Trophoblast cell (in vitro differentiated cells and primary cell): ENCODE results near the gene NEGR1.

ENCODE experiments used
- DNase-seq, 2 donors: peaks; one replicate each; pipeline ENCODE4 v3.0.0-alpha.2; 2016
- H2AFZ ChIP-seq: 2 replicates; pipeline ENCODE4 v1.6.1; 2013; ENCODE audit warnings: low read length, moderate library complexity, mild to moderate bottlenecking; ENCODE audit not compliant: insufficient read depth, poor library complexity
- H2AK5ac ChIP-seq: 2 replicates; pipeline ENCODE4 v1.6.1; 2013; ENCODE audit warnings: mild to moderate bottlenecking, low read length
- H2BK120ac ChIP-seq: 2 replicates; pipeline ENCODE4 v1.6.1; 2013; ENCODE audit warnings: low read length, mild to moderate bottlenecking, moderate library complexity; ENCODE audit not compliant: insufficient read depth, poor library complexity
- H2BK12ac ChIP-seq: 2 replicates; pipeline ENCODE4 v1.6.1; 2013; ENCODE audit warnings: mild to moderate bottlenecking, low read length, moderate library complexity
- H2BK5ac ChIP-seq: 2 replicates; pipeline ENCODE4 v1.6.1; 2013; ENCODE audit warnings: low read length, low read depth, moderate library complexity, mild to moderate bottlenecking; ENCODE audit not compliant: poor library complexity
- H3K14ac ChIP-seq: 2 replicates; pipeline ENCODE4 v1.6.1; 2013; ENCODE audit warnings: mild to moderate bottlenecking, low read length
- H3K18ac ChIP-seq: 2 replicates; pipeline ENCODE4 v1.6.1; 2013; ENCODE audit warnings: mild to moderate bottlenecking, low read length
- H3K23ac ChIP-seq: 2 replicates; pipeline ENCODE4 v1.6.1; 2013; ENCODE audit warnings: low read length
- H3K27ac ChIP-seq: 2 replicates; pipeline ENCODE4 v1.5.1; 2013; ENCODE audit warnings: low read depth, mild to moderate bottlenecking, inconsistent platforms, low read length, moderate library complexity
- H3K27me3 ChIP-seq: 2 replicates; pipeline ENCODE4 v1.6.1; 2013; ENCODE audit warnings: inconsistent platforms, mild to moderate bottlenecking, low read length, moderate library complexity; ENCODE audit not compliant: insufficient read depth
- H3K36me3 ChIP-seq, 2 experiments: 1 replicate in 1 of 2; 2 replicates in 1 of 2; pipeline ENCODE4 v1.6.1; 2013; ENCODE audit warnings: low read length in 2 of 2, mild to moderate bottlenecking in 2 of 2, moderate library complexity in 1 of 2; ENCODE audit not compliant: insufficient read depth in 2 of 2, control insufficient read depth in 1 of 2
- H3K4ac ChIP-seq: 2 replicates; pipeline ENCODE4 v1.6.1; 2013; ENCODE audit warnings: low read depth, mild to moderate bottlenecking, low read length, moderate library complexity
- H3K4me1 ChIP-seq, 2 experiments: 1 replicate in 1 of 2; 2 replicates in 1 of 2; pipeline ENCODE4 v1.6.1; 2013; ENCODE audit warnings: low read length in 2 of 2, mild to moderate bottlenecking in 2 of 2, moderate library complexity in 1 of 2; ENCODE audit not compliant: insufficient read depth in 2 of 2, control insufficient read depth in 1 of 2
- H3K4me2 ChIP-seq: 2 replicates; pipeline ENCODE4 v1.6.1; 2013; ENCODE audit warnings: inconsistent platforms, mild to moderate bottlenecking, low read length, moderate library complexity
- H3K4me3 ChIP-seq: 2 replicates; pipeline ENCODE4 v1.5.1; 2013; ENCODE audit warnings: mild to moderate bottlenecking, low read depth, low read length, inconsistent platforms
- H3K79me1 ChIP-seq: one replicate; pipeline ENCODE4 v1.6.1; 2013; ENCODE audit warnings: low read length
- H3K79me2 ChIP-seq: 2 replicates; pipeline ENCODE4 v1.6.1; 2013; ENCODE audit warnings: low read length, mild to moderate bottlenecking; ENCODE audit not compliant: control insufficient read depth, insufficient read depth, poor library complexity
- H3K9ac ChIP-seq: 2 replicates; pipeline ENCODE4 v1.6.1; 2013; ENCODE audit warnings: mild to moderate bottlenecking, low read length
- H3K9me3 ChIP-seq: 2 replicates; pipeline ENCODE4 v1.6.1; 2013; ENCODE audit warnings: low read depth, mild to moderate bottlenecking, control low read depth, inconsistent platforms, low read length; ENCODE audit not compliant: insufficient read depth
- H4K12ac ChIP-seq: 2 replicates; pipeline ENCODE4 v1.6.1; 2013; ENCODE audit warnings: low read depth, mild to moderate bottlenecking, low read length, moderate library complexity
- H4K8ac ChIP-seq: 2 replicates; pipeline ENCODE4 v1.6.1; 2013; ENCODE audit warnings: low read depth, mild to moderate bottlenecking, low read length, moderate library complexity
- H4K91ac ChIP-seq: one replicate; pipeline ENCODE4 v1.6.1; 2013; ENCODE audit warnings: low read depth, mild to moderate bottlenecking, low read length, moderate library complexity
- WGBS: extraction: QIAGEN DNeasy Blood & Tissue Kit; methylation state at CpG from one replicate; pipeline ENCODE4 v1.1.7; 2013; ENCODE audit warnings: missing lambda C conversion rate; ENCODE audit not compliant: insufficient read length, insufficient coverage; ENCODE audit errors: extremely low coverage; 5-methylcytosine and 5-hydroxymethylcytosine counted together

NEGR1 gene

DNA sequence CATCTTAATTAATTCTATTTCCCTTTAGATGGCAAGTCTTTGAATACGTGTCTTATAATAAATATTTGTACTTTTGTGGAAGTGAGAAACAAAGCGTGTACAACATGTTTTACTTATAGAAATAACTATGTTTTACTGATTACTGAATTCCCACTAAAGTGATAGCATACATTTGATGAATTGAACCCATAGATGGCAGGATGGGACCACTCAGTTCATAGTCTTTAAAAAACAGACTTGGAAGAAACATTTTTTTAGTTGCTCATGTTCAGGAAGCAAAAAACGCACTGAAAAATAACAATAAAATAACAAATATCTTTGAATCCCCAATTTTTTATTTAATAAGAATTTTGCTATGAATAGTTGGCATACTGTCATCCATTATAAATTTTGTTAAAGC, 694.4 kb downstream of the NEGR1 start:
- Histone ChIP-seq H3K4ac (no peak overlapping the region), H3K4me1 (no peaks in the 10 kb centered on the region), H2BK12ac (no peak overlapping the region), H3K4me3 (no peak overlapping the region), H3K79me2 (no peaks in the 10 kb centered on the region), H2BK5ac (no peak overlapping the region), H3K9me3 (no peaks in the 10 kb centered on the region), H3K4me2 (no peak overlapping the region), H3K27ac (no peak overlapping the region), H4K91ac (no peak overlapping the region), H2AFZ (no peak overlapping the region), H2BK120ac (no peak overlapping the region), H3K36me3 (no peaks in the 10 kb centered on the region), H2AK5ac (no peak overlapping the region), H4K8ac (no peak overlapping the region), H3K23ac (no peak overlapping the region), H3K14ac (no peak overlapping the region), H3K27me3 (no peaks in the 10 kb centered on the region), H3K9ac (no peak overlapping the region), H4K12ac (no peak overlapping the region), H3K79me1 (no peaks in the 10 kb centered on the region), H3K18ac (no peak overlapping the region)
- WGBS = no CpG with 5 or more reads among the region's 3 CpGs
- peak in 1 of 2 donors; percentile 7 for DNase-seq

DNA sequence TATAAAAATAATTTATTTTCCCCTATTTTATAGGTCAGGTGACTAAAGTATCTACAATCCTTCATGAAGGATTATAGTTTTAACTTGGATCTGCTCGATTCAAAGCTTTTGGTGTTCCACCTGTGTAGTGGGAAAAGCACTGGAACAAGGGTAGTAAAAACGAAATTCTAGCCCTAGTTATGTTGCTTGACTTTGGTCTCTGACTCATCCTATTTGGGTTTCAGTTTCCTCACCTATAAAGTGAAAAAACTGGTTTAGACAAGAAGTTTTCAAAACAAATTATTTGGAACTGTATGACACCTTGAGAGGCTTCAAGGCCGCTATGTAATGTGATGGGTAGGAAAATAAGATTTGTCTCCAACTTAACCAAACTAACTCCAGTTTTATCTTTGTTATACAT, 696.3 kb downstream of the NEGR1 start:
- H3K23ac ChIP-seq = no peak overlapping the region
- H4K8ac ChIP-seq = no peak overlapping the region
- H3K4me1 ChIP-seq = no peaks in the 10 kb centered on the region
- H2BK5ac ChIP-seq = no peak overlapping the region
- H2BK12ac ChIP-seq = no peak overlapping the region
- no peaks in the 10 kb centered on the region for H3K36me3 ChIP-seq
- no peak overlapping the region for H2BK120ac ChIP-seq
- H3K27ac ChIP-seq = no peak overlapping the region
- no peak overlapping the region for H3K4me2 ChIP-seq
- no peaks in the 10 kb centered on the region for H3K79me2 ChIP-seq
- no peak overlapping the region for H4K91ac ChIP-seq
- H2AFZ ChIP-seq = no peak overlapping the region
- no peak overlapping the region for H3K18ac ChIP-seq
- H3K4ac ChIP-seq = no peak overlapping the region
- H2AK5ac ChIP-seq = no peak overlapping the region
- no peak overlapping the region for H3K14ac ChIP-seq
- no peak overlapping the region for H3K9ac ChIP-seq
- H3K9me3 ChIP-seq = no peaks in the 10 kb centered on the region
- H3K27me3 ChIP-seq = no peaks in the 10 kb centered on the region
- DNase-seq = peak in 1 of 2 donors; percentile 2
- whole genome bisulfite sequencing = no CpG with 5 or more reads among the region's 3 CpGs
- no peak overlapping the region for H4K12ac ChIP-seq
- no peak overlapping the region for H3K4me3 ChIP-seq
- H3K79me1 ChIP-seq = no peaks in the 10 kb centered on the region

DNA sequence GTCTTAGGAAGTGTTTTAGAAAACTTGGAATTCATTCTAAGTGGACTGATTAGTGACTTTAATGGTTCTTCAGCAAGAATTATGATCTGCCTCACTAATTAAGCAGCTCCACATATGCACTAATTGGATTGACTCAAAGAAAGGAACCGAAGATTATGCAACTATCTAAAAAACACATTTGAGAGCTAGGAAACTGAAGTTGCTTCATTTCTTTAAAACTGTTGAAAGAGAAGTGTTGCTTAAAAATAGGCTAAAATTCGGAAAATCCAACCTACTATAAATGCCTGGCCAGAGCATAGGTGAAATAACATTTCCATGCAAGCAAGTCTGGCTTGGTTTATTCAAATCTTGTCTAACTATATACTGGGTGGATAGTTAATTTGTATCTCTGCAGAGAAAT, 698.6 kb downstream of the NEGR1 start:
- H2AFZ ChIP-seq = no peak overlapping the region
- H4K12ac ChIP-seq = no peak overlapping the region
- no peak overlapping the region for H3K23ac ChIP-seq
- no peaks in the 10 kb centered on the region for H3K79me1 ChIP-seq
- H4K91ac ChIP-seq = no peak overlapping the region
- H3K4me2 ChIP-seq = no peak overlapping the region
- no peak for DNase-seq
- no peaks in the 10 kb centered on the region for H3K36me3 ChIP-seq
- no peak overlapping the region for H3K4ac ChIP-seq
- H2BK120ac ChIP-seq = no peak overlapping the region
- H3K14ac ChIP-seq = no peak overlapping the region
- no peak overlapping the region for H3K9ac ChIP-seq
- no peak overlapping the region for H3K4me3 ChIP-seq
- no peaks in the 10 kb centered on the region for H3K9me3 ChIP-seq
- no peaks in the 10 kb centered on the region for H3K27me3 ChIP-seq
- no peak overlapping the region for H2BK5ac ChIP-seq
- no peak overlapping the region for H3K18ac ChIP-seq
- no peak overlapping the region for H3K27ac ChIP-seq
- no peak overlapping the region for H2AK5ac ChIP-seq
- no peaks in the 10 kb centered on the region for H3K79me2 ChIP-seq
- no peak overlapping the region for H2BK12ac ChIP-seq
- no CpG with 5 or more reads among the region's 2 CpGs for WGBS
- H3K4me1 ChIP-seq = no peaks in the 10 kb centered on the region
- no peak overlapping the region for H4K8ac ChIP-seq

DNA sequence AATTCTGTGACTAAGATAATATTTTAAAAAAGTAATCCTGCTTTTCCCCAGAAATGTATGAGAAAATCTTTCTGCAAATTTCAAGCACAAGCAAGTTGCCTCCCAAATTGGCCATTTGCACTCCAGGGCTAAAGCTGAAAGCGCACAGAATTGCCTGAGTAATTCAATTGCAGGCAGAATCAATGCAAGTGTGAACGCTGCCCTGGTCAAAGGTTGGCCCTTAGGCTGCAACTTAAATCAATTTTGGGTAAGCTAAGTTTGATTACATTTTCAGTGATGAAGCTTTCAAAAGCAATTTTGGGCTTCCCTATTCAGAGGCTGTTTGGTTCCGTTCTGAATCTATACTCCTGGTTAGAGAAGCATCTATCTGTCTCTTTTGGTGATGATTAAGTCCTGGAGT, 699.7 kb downstream of the NEGR1 start:
- no peaks in the 10 kb centered on the region for H3K79me1 ChIP-seq
- H3K4ac ChIP-seq = no peak overlapping the region
- H3K14ac ChIP-seq = no peak overlapping the region
- no peak overlapping the region for H2BK5ac ChIP-seq
- H3K36me3 ChIP-seq = no peaks in the 10 kb centered on the region
- H4K8ac ChIP-seq = no peak overlapping the region
- H3K4me3 ChIP-seq = no peak overlapping the region
- no CpG with 5 or more reads among the region's 3 CpGs for WGBS
- H4K91ac ChIP-seq = no peak overlapping the region
- no peak overlapping the region for H2BK12ac ChIP-seq
- H3K18ac ChIP-seq = no peak overlapping the region
- H4K12ac ChIP-seq = no peak overlapping the region
- DNase-seq = no peak
- H3K27ac ChIP-seq = no peak overlapping the region
- H3K79me2 ChIP-seq = no peaks in the 10 kb centered on the region
- no peak overlapping the region for H3K9ac ChIP-seq
- no peaks in the 10 kb centered on the region for H3K4me1 ChIP-seq
- H3K4me2 ChIP-seq = no peak overlapping the region
- no peak overlapping the region for H2AFZ ChIP-seq
- no peak overlapping the region for H2AK5ac ChIP-seq
- H3K23ac ChIP-seq = no peak overlapping the region
- H2BK120ac ChIP-seq = no peak overlapping the region
- H3K27me3 ChIP-seq = no peaks in the 10 kb centered on the region
- H3K9me3 ChIP-seq = no peaks in the 10 kb centered on the region
